GM18517 (cell line): Measurements from ENCODE around the gene PPARG.
"Not testable (repeated sequence)": the region's sequence is repeated elsewhere in the genome, so short reads cannot be mapped to it uniquely, and the experiment has no call there.

ENCODE experiments used
- ATAC-seq: cut with Tn5 transposase; IDR thresholded peaks from one replicate; pipeline ENCODE4 v1.9.1; 2021; ENCODE audit warnings: mild to moderate bottlenecking, moderate library complexity; ENCODE audit not compliant: unreplicated experiment

The PPARG gene

GRCh38 chr3:12278566-12278965, 10.3 kb upstream of the PPARG start:
- ATAC-seq: no peak

- no peak for ATAC-seq
These were observed 9.1 kb upstream of the PPARG start for GRCh38 chr3:12279591-12280326.

- ATAC-seq: no peak
These were observed 8.5 kb upstream of the PPARG start for GRCh38 chr3:12280357-12280806.

GRCh38 chr3:12284591-12284990, 4.3 kb upstream of the PPARG start:
- no peak for ATAC-seq

GRCh38 chr3:12285003-12285555, 3.8 kb upstream of the PPARG start:
- ATAC-seq: no peak

GRCh38 chr3:12285779-12286178, 3.1 kb upstream of the PPARG start:
- ATAC-seq: not testable (repeated sequence)

- ATAC-seq: no peak
These were observed 2.4 kb upstream of the PPARG start for GRCh38 chr3:12286504-12286903.

GRCh38 chr3:12286927-12287726, 1.7 kb upstream of the PPARG start:
- no peak for ATAC-seq

- ATAC-seq: no peak
These were observed 1.1 kb upstream of the PPARG start for GRCh38 chr3:12287727-12288181.

- ATAC-seq: no peak
These were observed 654 bp downstream of the PPARG start for GRCh38 chr3:12289524-12289923.

- no peak for ATAC-seq
These were observed 3.9 kb downstream of the PPARG start for GRCh38 chr3:12292770-12293169.

- no peak for ATAC-seq
These were observed 6.2 kb downstream of the PPARG start for GRCh38 chr3:12294885-12295580.

GRCh38 chr3:12296511-12296910, 7.6 kb downstream of the PPARG start:
- ATAC-seq: no peak

GRCh38 chr3:12299026-12299425, 10.2 kb downstream of the PPARG start:
- ATAC-seq: no peak

GRCh38 chr3:12300137-12300536, 11.3 kb downstream of the PPARG start:
- ATAC-seq: no peak

GRCh38 chr3:12301031-12301430, 12.2 kb downstream of the PPARG start:
- ATAC-seq: no peak

GRCh38 chr3:12301513-12301912, 12.6 kb downstream of the PPARG start:
- ATAC-seq: no peak

GRCh38 chr3:12302564-12302963, 13.7 kb downstream of the PPARG start:
- no peak for ATAC-seq

GRCh38 chr3:12303534-12303933, 14.7 kb downstream of the PPARG start:
- no peak for ATAC-seq

GRCh38 chr3:12303993-12304392, 15.1 kb downstream of the PPARG start:
- ATAC-seq: no peak

GRCh38 chr3:12307136-12307535, 18.3 kb downstream of the PPARG start:
- ATAC-seq: no peak
